RPMI7951 (cell line): ENCODE measurements around the gene ANKRD44. TPM values are rescaled to one million over a fixed set of nuclear protein-coding genes. Genes with fewer than 3 reads are reported as not detected.
A peak's percentile ranks its signal among the peaks of the same experiment; 100 is the strongest.

Experiments
- DNase-seq: peaks from one replicate; pipeline ENCODE4 v3.0.0-alpha.2; 2012; ENCODE audit warnings: low read depth
- total RNA-seq: library from RNA; depleted of rRNA; stranded (reverse); fragments of >200 nt; shearing (Covaris generic); gene quantifications from 2 replicates; pipeline ENCODE4 v1.2.3, GENCODE V29; 2014

ANKRD44 gene
- total RNA-seq, 1 experiment from 2014 or later: 11.3 TPM

DNA sequence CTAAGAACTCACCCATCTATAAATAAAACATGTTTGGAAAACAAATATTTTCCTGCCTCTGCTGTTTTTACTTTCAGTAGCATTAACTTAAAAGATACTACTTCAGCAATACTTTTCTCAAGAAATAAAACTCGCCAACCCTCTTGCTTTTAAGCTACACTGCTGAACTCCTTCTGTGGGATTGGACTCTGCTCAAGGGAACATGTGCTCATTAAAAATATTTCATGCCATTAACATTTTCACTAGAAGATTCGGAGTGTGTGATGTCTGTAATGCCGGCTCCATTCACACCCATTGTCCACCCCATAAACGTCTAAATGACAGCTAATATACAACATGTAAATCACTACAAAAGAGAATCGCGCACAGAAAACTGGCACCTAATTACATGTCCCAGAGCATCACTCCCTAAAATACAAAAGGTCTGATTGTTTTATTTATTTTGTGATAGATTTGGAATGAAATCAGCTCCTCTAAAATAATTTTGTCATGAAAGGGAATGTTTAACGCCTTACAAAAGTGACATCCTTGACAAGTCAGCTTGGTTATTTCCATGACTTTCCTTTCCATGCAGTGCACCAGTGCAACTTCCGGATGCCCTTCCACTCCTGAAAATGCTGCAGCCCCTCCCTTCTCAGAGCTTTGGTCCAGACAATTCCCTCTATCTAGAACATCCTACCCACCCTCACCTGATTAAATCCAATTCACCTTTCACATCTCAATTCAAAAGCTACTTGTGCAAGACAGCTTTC lies 73.1 kb downstream of the ANKRD44 start:
- DNase-seq: no peak

DNA sequence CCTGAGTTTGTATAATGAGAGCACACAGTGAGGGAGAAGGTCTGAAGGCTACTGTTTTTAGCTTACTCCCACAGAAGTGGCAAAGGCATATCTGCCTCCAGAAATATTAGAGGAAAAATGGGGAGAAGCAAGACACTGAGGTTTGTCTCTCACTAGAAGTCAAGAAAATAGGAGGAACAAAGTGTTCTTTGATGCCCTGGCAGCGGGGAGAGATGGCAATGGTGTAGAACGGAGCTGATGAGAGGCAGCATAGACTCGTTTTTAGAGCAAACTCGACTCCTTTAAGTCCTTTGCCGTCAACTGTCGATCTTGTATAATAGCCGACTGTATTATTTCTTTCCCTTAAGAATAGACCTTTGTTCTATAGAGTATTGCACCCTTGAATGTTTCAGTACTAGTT lies 73.8 kb downstream of the ANKRD44 start:
- DNase-seq: peak; percentile 47

DNA sequence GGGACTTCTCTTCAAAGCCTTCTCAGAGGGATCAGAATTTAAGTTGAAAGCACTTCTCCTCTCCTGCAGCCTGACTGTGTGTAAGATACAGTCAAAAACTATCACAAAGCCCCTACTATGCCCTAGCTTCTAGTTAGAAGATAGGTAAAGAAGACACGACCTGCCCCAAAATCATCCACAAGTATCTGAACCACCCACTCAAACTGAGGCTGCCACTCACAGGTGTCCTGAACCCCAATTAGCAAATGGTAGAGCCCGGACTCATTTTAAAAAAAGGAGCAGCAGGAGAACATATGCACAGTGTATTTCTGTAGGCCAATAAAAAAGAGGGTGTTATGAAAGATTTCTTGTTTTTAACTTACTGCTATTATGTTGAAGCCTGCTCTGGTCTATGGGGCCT lies 74.4 kb downstream of the ANKRD44 start:
- no peak for DNase-seq

DNA sequence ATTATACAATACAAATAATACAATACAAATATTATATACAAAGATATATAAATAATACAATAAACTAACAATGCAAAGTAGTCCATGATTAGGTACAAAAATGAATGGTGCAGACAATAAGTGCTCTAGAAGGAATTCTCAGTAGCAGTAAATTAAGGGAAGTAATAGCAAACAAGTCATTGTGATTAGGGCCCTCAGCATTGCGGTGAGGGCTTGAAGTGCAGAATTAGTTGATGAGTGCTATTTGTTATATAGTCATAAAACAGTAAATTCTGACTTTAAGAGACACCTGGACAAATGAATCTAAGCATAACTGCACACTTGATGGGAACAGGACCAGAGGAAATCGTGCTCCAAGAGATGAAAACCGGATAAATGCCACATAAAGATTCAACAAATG lies 74.9 kb downstream of the ANKRD44 start:
- DNase-seq: no peak

DNA sequence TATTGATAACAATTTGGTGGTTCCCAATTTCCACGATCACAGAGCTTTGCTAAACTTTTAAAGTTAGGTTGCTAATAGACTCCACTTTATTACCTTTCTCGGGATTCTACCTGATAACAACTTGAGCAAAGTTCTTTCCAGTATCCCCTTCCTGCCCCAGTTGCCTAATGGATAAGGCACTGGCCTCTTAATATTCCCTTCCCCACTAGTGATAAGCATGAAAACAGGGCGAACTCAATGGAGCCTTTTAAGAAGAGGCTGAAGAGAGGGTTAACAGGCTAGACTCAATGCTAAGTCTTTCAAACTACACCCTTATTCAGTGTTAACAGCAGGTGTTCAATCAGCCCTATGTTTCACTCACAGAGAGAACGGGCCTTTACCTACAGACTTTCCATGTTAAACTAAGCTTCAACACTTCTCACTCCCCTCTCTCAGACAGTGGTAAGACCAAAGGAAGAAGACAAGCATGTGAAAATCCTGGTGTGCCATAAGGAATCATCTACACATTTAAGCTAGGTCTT lies 75.8 kb downstream of the ANKRD44 start:
- DNase-seq: no peak

DNA sequence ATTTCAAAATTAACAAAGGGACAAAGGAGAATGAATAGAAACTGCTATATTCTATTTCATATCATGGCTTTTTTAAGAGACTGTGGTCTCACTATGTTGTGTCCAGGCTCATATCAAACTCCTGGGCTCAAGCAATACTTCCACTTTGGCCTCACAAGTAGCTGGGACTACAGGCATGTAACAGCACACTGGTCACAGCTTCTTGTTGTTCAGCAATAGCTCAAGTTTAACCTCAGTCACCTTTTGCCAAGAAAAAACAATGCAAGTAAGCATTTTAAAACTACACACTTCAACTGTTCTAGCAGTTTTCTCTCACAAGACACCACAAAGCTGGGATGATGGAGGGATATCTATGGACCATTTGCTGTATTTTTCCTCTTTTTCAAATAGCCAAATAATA lies 77.1 kb downstream of the ANKRD44 start:
- no peak for DNase-seq

DNA sequence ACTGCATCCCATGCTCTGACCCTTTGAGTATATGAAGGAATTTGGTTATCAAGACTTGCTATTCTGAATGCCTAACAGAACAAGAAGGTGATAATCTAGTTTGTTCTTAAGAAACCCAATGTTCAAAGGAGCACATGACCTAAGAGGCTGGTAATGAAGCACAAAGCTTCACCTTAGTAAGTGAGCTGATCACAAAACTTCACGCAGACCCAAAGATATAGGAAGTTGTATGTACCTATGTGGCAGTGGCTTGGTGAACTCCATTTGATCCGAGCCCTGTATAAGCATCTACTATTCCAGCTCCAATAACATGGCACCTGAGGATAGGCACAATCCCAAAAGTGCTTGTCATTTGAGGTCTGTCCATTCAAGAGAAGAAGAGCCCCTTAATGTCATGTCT lies 78.6 kb downstream of the ANKRD44 start:
- DNase-seq: no peak

DNA sequence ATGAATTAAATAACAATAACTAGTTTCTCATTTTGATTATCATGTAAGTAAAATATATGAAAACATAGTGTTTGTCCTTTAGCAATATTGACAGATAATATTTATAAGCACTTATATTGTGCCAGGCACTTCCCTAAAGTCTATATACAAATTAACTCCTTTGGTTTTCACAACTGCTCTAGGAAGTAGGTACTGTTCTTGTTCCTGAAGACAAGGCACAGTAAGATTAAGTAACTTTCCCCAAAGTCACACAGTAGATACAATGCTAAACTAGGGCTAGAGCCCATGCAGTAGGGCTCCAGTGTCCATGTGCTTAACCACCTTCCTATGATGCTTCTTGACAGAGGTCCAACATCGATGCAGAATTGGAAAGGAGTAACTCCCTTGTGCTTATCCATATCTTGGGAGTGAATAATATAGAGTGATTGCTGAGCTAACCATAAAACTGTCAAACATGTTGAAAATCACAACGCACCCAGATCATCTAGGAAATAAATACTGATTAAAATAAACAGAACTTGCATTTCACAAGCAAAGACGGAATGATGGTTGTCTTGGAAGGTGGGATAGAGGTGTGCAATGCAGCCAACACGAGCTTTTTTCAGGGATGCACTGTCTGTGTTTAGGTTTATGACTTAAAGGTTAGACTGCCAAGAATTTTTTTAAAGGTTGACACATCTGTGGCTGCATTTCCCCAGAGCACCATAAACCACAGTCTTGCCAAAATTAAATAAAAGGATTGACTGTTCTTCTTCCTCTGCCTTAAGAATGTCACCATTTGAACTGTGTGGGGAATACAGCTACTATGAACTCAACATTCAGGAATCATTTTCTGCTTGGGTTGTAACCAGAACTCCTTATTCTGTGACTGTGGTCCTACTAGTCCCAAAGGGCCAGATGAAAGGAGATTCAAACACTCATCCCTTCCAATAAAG lies 80.8 kb downstream of the ANKRD44 start:
- DNase-seq: peak; percentile 73

DNA sequence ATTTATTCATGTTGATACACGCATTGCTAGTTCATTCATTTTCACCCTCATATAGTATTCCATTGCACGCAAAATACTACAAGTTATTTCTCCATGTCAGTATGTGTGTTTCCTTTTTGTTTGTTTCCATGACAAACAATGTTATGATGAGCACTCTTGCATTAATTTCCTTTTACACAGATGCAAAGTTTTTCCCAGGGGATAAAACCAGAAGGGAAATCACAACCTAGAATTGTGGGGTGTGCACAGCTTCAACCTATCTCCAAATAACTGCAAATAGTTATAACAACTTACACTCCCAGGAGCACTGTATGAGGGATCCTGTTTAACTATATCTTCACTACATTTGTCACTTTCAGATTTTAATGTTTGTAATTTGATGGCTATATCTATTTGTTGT lies 87.1 kb downstream of the ANKRD44 start:
- DNase-seq: no peak

DNA sequence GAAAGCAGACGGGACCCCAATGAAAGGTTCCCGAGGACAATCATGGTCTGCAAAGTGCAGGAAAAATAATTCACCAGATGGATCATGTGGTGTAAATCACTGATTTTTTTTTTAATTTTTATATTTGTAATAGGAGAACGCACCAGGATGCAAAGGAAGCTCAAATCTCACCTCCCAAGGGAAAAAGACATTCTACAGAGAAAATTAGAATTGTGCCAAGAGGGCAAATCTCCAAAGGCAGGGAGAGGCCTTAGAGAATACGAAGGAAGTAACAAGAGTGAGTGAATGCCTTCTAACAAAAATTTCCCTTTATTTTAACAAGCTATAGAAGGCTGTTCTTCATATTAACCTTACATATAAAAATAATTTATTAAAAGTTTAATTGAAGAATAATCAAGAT lies 90.9 kb downstream of the ANKRD44 start:
- no peak for DNase-seq

DNA sequence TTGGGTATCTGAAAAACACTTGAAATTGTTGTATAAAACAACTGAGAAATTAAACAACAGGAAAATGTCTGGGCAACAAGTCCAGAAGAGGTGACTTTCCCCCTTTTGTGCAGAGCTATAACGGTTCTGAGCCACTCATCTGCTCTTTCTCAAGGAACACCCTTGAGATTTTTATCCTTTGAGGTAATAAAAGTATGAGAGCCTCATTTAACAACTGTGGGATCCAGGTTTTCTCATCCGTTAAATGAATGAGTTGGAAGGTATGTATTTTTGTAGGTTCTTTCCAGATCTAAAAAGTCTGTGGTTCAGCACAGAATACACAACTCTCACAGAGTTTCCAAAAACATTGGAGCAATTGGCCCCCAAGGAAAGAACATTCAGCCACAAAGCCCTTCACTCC lies 93.0 kb downstream of the ANKRD44 start:
- DNase-seq: no peak

DNA sequence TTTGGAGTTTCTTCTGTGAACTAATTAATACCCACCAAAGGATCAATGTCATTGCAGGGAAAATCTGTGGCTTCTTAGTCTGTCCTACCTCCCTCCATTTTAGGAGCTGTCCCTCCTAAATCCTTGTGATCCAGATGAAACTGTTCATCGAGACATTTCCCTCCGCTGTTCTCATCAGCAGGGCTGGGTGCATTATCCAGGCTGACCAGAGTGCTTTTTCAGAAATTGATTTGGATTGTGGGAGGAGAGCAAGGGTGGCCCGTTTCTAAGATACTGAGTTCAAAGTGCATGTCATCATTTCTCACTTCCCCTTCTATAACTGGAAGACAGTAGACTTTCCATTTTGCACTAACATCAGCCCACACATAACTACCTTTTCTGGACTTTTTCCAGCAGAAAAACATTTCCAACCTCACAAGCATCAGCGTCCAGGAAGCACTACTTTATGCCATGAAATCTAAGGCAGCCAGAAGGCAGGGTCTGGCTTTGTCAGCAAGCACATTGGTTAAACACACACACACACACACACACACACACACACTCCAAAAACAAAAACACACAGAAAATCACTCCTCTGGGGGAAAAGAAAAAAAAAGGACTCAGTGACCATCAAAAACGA lies 94.1 kb downstream of the ANKRD44 start:
- DNase-seq: peak; percentile 39

DNA sequence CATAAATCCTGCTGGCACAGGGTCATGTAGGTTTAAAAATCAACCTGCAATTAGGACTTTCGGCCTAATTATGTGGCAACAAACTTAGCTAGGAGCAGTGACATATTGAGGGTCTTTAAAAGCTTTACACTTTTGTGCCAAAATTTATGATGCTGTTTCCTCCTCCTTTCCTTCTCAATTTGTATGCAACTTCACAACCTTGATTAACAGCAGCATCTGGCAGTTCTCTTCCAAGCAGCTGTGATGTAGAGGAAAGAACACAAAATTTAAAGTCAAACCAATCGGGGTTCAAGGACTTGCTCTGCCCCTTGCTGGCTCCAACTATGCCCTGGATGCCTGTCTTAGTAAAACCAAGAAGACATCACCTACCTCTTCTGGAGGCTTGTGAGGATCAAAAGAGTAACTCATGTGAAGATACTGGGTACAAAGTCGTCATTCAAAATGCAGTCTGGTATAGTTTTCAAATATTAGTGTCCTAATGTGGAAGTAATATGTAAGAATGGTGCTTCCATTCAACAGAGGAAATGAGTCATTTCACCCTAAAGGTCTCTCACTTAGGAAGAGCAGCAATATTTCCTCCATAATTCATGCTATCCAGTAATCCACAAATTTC lies 94.7 kb downstream of the ANKRD44 start:
- peak; percentile 50 for DNase-seq

DNA sequence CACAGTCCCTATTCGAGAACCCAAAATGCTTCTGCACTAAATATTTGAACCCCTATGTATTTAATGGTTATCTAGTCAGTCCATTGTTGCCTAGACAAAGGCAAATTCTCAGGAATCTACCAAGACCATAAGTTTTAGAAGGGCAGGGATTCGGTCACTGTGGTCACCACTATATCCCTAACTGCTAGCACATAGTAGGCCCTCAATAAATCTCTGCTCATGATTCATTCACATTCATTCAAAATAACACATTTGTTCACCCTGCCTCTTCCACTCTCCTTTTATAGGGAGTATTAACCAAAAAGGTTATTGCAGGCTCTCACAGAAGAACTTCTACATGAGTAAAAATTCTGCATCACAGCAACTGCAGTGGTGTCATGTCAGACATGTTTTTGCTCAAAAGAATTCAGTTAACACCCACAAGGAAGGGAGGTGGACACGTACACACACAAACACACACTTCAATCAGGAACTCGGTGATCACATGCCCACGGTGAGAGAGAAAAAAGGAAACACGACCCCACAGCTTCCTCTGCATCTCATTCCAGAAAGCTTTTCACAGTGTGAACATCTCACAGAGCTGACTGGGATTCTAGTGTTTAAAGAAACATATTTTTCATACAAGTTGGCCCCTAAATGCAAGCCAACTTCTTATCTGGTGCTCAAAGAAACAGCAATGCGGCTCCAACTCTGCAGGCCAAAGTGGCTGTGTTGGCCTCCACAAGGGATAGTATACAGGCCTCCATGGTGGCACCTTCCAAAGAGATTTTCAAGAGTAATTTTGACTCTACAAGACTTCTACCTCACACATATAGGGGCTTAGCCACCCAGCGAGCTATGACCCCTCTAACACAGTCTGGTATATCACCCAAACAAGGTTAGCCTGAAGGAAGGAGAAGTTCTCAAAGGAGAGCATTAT lies 98.0 kb downstream of the ANKRD44 start:
- no peak for DNase-seq

DNA sequence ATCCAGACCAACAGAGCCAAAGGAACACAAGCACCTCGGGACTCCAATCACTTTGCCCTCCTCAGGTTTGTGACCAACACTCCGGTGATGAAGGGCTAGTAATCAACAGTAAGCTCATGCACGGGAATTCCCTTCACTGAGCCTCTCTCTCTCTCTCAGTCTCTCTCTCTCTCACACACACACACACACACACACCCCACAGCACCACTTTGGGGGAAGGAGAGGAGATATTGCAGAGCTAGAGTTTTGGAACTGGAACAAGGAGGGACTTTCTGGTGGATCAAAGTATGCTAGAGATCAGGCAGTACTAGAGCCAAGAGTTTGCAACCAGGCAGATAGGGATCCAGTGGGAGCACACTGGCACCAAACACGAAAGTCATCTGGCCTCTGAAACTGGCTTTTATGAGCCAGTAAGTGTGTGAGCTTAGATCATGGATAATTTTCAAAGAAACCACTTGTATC lies 98.7 kb downstream of the ANKRD44 start:
- no peak for DNase-seq

DNA sequence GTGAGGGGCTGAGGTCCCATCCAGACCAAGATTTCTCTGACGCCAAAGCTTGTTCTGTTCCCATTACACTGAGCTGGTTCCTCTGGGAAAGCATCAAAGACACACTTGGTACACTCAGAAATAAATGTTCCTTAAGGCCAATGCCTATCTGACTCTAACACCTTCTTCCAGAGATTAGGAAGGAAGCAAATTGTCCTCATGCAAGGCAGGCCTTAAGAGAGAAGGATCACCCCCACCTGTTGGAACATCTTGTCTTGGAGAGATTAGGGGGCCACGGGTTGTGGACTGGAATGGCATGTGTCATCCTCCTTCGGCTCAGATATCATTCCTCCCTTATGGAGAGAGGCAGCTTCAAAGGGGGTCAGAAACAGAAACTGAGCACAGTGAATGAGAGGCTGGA lies 100.2 kb downstream of the ANKRD44 start:
- DNase-seq: no peak

DNA sequence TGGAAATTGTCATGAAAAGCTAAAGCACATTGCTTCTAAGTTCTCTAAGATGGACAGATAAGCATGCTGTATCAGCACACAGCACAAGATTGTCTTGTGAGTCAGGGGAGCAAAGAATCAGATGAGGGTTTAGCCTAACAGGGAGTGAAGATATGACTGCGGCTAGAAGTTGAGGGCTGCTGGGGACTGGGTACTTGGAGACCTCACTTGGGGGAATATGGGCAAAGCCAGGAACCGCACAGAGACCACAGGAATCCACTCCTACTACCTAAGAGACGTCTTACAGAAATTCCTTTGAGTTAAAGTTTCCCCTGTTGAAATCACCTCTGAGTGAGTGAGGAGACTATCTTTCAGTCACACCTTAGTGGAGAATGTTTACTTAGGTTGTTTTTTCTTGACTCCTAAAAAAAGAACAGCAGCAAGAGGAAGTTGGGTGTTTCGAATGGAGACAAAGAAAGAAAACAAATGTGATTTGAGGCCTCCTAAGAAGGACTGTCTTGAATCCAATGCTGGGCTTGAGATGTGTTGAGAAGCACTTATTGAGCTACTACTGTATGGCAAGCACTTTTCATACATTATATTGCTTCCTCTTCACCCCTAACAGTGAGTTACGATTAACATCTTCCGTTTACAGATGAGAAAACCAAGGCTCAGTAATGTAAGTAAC lies 100.7 kb downstream of the ANKRD44 start:
- DNase-seq: no peak

DNA sequence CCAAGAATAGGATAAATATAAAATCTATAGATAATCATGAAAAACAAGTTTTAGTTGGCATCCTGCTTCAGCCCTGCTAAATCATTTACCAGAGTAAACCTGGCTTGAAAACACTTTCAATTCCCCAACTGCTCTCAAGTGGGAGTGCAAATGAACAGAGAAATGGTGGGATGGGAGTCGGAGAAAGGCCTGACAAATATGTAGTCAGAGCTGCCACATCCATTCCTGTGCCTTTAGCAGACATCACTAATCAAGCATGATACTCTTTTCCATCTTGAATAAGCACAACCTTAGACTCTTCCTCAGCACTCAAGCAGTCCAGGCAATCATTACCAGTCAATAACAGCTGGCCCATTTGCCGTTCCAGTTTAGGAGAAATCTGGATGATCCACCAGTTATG lies 101.3 kb downstream of the ANKRD44 start:
- DNase-seq: no peak

DNA sequence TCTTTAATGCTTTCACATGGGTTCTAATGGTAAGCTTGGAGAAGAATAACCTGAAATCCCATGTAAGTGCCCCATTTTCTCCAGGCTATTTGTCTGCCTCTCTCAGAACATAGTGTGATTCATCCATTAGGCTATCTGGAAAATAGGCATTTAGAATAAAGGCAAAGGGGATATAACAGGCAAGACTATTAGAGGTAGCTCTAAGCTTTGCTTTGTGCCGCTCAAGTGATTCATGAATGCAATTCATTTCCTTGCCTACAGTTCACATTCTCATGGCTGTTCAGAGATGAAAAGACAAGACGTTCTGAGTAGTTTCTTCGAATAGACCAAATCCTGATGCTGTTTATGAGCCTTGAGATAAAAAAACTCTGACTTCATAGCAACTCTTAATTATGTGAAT lies 101.7 kb downstream of the ANKRD44 start:
- DNase-seq: no peak

DNA sequence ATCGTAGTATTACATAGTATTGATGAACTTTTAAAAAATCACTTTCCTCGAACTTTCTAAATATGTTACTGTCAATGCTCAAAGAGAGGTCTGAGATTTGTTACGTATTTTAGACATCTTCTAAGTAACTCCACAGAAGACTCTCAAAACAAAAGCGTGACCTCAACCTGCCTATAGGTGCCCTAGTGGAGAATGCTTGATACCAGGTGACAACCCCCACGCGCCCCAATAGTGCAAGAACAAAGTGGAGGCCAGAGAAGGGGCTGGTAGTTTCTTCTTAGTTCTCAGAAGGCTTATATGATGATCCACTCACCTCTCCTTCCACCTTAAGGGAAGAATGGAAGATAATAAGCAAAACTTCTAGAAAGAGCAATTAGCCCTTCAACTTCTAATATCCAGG lies 102.6 kb downstream of the ANKRD44 start:
- no peak for DNase-seq
